Endodermal cell (in vitro differentiated cells): Measurements from ENCODE around the gene MAGEC2. TPM values are rescaled to one million over a fixed set of nuclear protein-coding genes. Genes with fewer than 3 reads are reported as not detected.

Source experiments
- DNase-seq: peaks from one replicate; pipeline ENCODE4 v3.0.0-alpha.2; 2017
- H3K27ac ChIP-seq: 2 replicates; pipeline ENCODE4 v1.5.1; 2013; ENCODE audit warnings: mild to moderate bottlenecking, low read depth, low read length, moderate library complexity
- H3K27me3 ChIP-seq: 2 replicates; pipeline ENCODE4 v1.6.1; 2013; ENCODE audit warnings: mild to moderate bottlenecking, low read length, moderate library complexity; ENCODE audit not compliant: insufficient read depth, control insufficient read depth, poor library complexity, severe bottlenecking
- H3K36me3 ChIP-seq: 2 replicates; pipeline ENCODE4 v1.7.0; 2013; ENCODE audit warnings: mild to moderate bottlenecking, low read length, moderate library complexity; ENCODE audit not compliant: control insufficient read depth, insufficient read depth
- H3K4me1 ChIP-seq: one replicate; pipeline ENCODE4 v1.7.0; 2013; ENCODE audit warnings: low read length; ENCODE audit not compliant: control insufficient read depth, insufficient read depth
- H3K4me3 ChIP-seq: 2 replicates; pipeline ENCODE4 v1.5.1; 2013; ENCODE audit warnings: mild to moderate bottlenecking, low read length, moderate library complexity
- H3K9ac ChIP-seq: 2 replicates; pipeline ENCODE4 v1.6.1; 2013; ENCODE audit warnings: mild to moderate bottlenecking, low read length, moderate library complexity; ENCODE audit not compliant: poor library complexity, severe bottlenecking; ENCODE audit errors: extremely low read depth
- H3K9me3 ChIP-seq: 2 replicates; pipeline ENCODE4 v1.6.1; 2013; ENCODE audit warnings: mild to moderate bottlenecking, low read length, moderate library complexity; ENCODE audit not compliant: control insufficient read depth
- H3K27ac Mint-ChIP-seq: 2 replicates; pipeline ENCODE4 v1.8.0; 2020; ENCODE audit warnings: mixed read lengths
- H3K27me3 Mint-ChIP-seq: 2 replicates; pipeline ENCODE4 v1.8.0; 2021; ENCODE audit warnings: mild to moderate bottlenecking, mixed read lengths; ENCODE audit not compliant: insufficient read depth
- H3K36me3 Mint-ChIP-seq: 2 replicates; pipeline ENCODE4 v1.8.0; 2020; ENCODE audit warnings: low read depth, mixed read lengths
- H3K4me1 Mint-ChIP-seq: 2 replicates; pipeline ENCODE4 v1.8.0; 2020; ENCODE audit warnings: mixed read lengths
- H3K4me3 Mint-ChIP-seq: 2 replicates; pipeline ENCODE4 v1.8.0; 2020; ENCODE audit warnings: mild to moderate bottlenecking, moderate library complexity, mixed read lengths
- H3K9me3 Mint-ChIP-seq: 2 replicates; pipeline ENCODE4 v1.8.0; 2020; ENCODE audit warnings: mild to moderate bottlenecking, mixed read lengths
- WGBS, 2 experiments: methylation state at CpG; one replicate each; pipeline versions ENCODE4 v1.1.5 to v1.1.7; 2013; ENCODE audit warnings: missing lambda C conversion rate in 2 of 2, mixed read lengths in 1 of 2; ENCODE audit not compliant: insufficient coverage in 1 of 2, insufficient read length in 1 of 2; 5-methylcytosine and 5-hydroxymethylcytosine counted together
- total RNA-seq, 2 donors: library from RNA; stranded (reverse); fragmentation: NEBNext Ultra II Directional in 1 of 2; extraction: Animal tissue kit (Norgen Biotek cat#: 25700) in 1 of 2; gene quantifications; 2 replicates in 1 of 2; 3 replicates in 1 of 2; pipeline ENCODE4 v1.2.1, GENCODE V29; 2021
- TF ChIP-seq, protein P1 (sequence below): fragments of 200-600 bp; sonication (generic); conservative IDR thresholded peaks from 2 replicates; pipeline ENCODE4 v1.5.0; 2021; ENCODE audit warnings: antibody characterized with exemption, mild to moderate bottlenecking

The MAGEC2 gene
- total RNA-seq, 2 donors from 2014 or later = not detected

DNA sequence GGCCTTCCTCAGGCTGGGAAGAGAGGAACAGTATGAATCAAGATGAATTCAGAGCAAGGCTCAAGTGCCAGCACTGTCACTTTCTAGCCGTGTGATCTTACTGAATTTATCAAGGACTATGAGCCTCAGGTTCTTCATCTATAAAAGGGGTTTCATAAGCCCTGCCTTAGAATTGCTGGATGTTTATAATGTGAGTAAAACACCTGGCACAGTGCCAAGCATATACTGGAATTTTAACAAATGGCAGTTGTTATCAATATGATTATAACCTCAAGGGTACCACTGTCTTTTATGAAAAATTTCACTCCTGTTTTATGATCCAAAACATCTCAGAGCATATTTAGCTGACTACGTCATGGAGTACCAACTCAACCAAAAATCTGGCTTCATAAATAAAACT lies 4.0 kb downstream of the MAGEC2 start:
- no peak overlapping the region for H3K27ac ChIP-seq
- Mint-ChIP-seq H3K36me3 (no peaks in the 10 kb centered on the region), H3K4me1 (peaks cover 2% of the 10 kb centered on the region), H3K9me3 (peaks cover 51% of the 10 kb centered on the region), H3K4me3 (no peak overlapping the region), H3K27me3 (no peaks in the 10 kb centered on the region), H3K27ac (no peak overlapping the region)
- TF ChIP-seq, protein P1, sequence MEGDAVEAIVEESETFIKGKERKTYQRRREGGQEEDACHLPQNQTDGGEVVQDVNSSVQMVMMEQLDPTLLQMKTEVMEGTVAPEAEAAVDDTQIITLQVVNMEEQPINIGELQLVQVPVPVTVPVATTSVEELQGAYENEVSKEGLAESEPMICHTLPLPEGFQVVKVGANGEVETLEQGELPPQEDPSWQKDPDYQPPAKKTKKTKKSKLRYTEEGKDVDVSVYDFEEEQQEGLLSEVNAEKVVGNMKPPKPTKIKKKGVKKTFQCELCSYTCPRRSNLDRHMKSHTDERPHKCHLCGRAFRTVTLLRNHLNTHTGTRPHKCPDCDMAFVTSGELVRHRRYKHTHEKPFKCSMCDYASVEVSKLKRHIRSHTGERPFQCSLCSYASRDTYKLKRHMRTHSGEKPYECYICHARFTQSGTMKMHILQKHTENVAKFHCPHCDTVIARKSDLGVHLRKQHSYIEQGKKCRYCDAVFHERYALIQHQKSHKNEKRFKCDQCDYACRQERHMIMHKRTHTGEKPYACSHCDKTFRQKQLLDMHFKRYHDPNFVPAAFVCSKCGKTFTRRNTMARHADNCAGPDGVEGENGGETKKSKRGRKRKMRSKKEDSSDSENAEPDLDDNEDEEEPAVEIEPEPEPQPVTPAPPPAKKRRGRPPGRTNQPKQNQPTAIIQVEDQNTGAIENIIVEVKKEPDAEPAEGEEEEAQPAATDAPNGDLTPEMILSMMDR = no peak
- H3K4me1 ChIP-seq = no peaks in the 10 kb centered on the region
- H3K9me3 ChIP-seq = no peaks in the 10 kb centered on the region
- H3K27me3 ChIP-seq = no peaks in the 10 kb centered on the region
- no peaks in the 10 kb centered on the region for H3K36me3 ChIP-seq
- WGBS, 2 experiments = 80 to 89% methylated on average over 1 of the region's 2 CpGs
- H3K4me3 ChIP-seq = no peak overlapping the region
- DNase-seq = no peak
- no peak overlapping the region for H3K9ac ChIP-seq

DNA sequence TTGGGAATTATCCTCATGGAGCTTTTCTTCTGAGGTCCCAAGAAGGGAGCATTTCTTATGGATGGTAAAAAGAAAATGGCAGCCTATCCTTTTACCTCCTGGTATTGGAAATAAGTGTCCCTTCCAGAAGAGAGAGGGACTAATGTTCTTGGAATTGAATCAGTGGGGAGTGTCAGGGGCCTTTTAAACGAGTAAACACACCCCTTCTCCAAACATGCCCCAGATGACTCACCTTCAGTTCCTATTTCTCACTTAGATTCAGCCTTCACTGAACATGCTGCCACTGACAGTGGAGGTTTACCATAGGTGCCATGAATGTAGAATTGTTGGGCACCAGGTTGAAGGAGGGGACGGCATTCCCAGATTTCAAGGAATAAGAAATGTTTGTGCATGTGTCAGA lies 19.0 kb downstream of the MAGEC2 start:
- Mint-ChIP-seq H3K4me3 (no peak overlapping the region), H3K9me3 (peaks cover 43% of the 10 kb centered on the region), H3K4me1 (no peaks in the 10 kb centered on the region), H3K27ac (no peak overlapping the region), H3K27me3 (no peaks in the 10 kb centered on the region), H3K36me3 (no peaks in the 10 kb centered on the region)
- 100% methylated on average over 1 of the region's 2 CpGs; no CpG with 5 or more reads in 1 of the 2 experiments for WGBS, 2 experiments
- H3K27ac ChIP-seq = no peak overlapping the region
- no peaks in the 10 kb centered on the region for H3K4me1 ChIP-seq
- H3K9ac ChIP-seq = no peak overlapping the region
- DNase-seq = no peak
- H3K27me3 ChIP-seq = no peaks in the 10 kb centered on the region
- no peaks in the 10 kb centered on the region for H3K36me3 ChIP-seq
- TF ChIP-seq, protein P1 = no peak
- H3K4me3 ChIP-seq = no peak overlapping the region
- H3K9me3 ChIP-seq = no peaks in the 10 kb centered on the region

DNA sequence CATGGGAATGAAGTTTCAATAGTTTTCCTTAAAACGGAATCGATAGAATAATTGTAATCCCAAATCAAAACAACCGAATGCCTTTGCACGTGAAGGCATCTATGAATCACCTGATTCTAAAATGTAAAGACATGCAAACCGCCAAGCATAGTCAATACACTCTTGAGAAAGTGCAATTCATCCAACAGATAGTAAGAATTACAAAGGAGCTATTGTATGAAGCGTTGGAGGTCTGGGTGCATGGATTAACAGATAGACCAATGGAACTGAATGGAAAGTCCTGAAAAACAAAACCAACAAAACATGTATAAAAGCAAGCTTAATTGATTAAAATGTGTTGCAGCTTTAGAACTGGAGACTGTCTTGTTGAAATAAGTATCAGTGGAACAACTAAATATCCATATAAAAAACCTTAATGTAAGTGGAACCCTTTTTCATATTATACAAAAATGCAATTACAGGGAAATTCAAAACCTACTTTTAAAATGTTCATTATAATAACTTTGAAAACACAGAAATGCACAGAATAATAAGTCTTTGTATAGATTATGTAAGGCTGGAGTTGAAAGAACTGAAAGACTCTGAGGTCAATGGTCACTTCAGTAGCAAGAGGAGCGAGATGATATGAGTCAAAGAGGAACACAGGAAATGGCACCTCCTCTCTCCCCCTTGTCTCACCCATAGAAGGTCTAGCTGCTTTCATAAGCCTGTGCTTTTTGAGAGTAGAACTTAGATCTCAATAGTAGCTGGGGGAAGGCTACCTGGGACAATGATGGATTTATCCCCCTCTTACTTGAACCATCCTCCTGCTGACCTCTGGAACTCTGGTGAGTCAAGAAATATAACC lies 20.1 kb downstream of the MAGEC2 start:
- Histone ChIP-seq H3K9ac (no peak overlapping the region), H3K27me3 (no peaks in the 10 kb centered on the region), H3K36me3 (no peaks in the 10 kb centered on the region), H3K27ac (no peak overlapping the region), H3K9me3 (no peaks in the 10 kb centered on the region), H3K4me3 (no peak overlapping the region), H3K4me1 (no peaks in the 10 kb centered on the region)
- H3K4me1 Mint-ChIP-seq = no peaks in the 10 kb centered on the region
- H3K4me3 Mint-ChIP-seq = no peak overlapping the region
- peaks cover 45% of the 10 kb centered on the region for H3K9me3 Mint-ChIP-seq
- no peaks in the 10 kb centered on the region for H3K36me3 Mint-ChIP-seq
- no peak overlapping the region for H3K27ac Mint-ChIP-seq
- no peak for DNase-seq
- TF ChIP-seq, protein P1 = no peak
- WGBS, 2 experiments = 96% methylated on average over 7 of the region's 7 CpGs; no CpG with 5 or more reads in 1 of the 2 experiments
- H3K27me3 Mint-ChIP-seq = no peaks in the 10 kb centered on the region
